K562 (cell line): ENCODE data around the gene ZKSCAN3. TPM values are rescaled to one million over a fixed set of nuclear protein-coding genes. Genes with fewer than 3 reads are reported as not detected.

Source experiments
- REST ChIP-seq, 2 experiments: fragments of 450-650 bp; formaldehyde crosslinking in 1 of 2; IDR thresholded peaks; 2 replicates each; pipeline versions ENCODE4 v1.4.0 to v1.6.1; 2014 to 2020; ENCODE audit warnings: mild to moderate bottlenecking in 2 of 2, borderline replicate concordance in 1 of 2, low read depth in 1 of 2
- SMC3 ChIP-seq: conservative IDR thresholded peaks from 2 replicates; pipeline ENCODE4 v1.6.1; 2011; ENCODE audit warnings: low read depth, low read length, improper control_type of control experiment; ENCODE audit not compliant: insufficient read depth
- THAP12 ChIP-seq: fragments of 250-450 bp; sonication (Bioruptor Pico); IDR thresholded peaks from 2 replicates; pipeline ENCODE4 v1.9.0; 2021; ENCODE audit warnings: mild to moderate bottlenecking, inconsistent platforms
- ZBTB12 ChIP-seq: fragments of 250-450 bp; sonication (Bioruptor Pico); IDR thresholded peaks from 2 replicates; pipeline ENCODE4 v1.4.0; 2020
- ZNF175 ChIP-seq: fragments of 200-800 bp; sonication (Bioruptor generic); IDR thresholded peaks from 2 replicates; pipeline ENCODE4 v1.6.1; 2016; ENCODE audit warnings: low read depth, mild to moderate bottlenecking, missing genetic modification characterization, missing compliant biosample characterization
- ZNF518B ChIP-seq: fragments of 250-450 bp; sonication (Bioruptor Pico); IDR thresholded peaks from 2 replicates; pipeline ENCODE4 v1.5.0; 2021; ENCODE audit warnings: mild to moderate bottlenecking, moderate library complexity
- ZNF583 ChIP-seq: fragments of 250-450 bp; sonication (Bioruptor Pico); IDR thresholded peaks from 2 replicates; pipeline ENCODE4 v1.4.0; 2020
- polyA plus RNA-seq, 8 experiments: library from polyadenylated mRNA; depleted of rRNA in 4 of 8; stranded (reverse) in 5 of 8; unstranded in 3 of 8; fragments of >200 nt; fragmentation: Nextera tagmentation in 2 of 8; fragmentation: Illumina TruSeq in 1 of 8; extraction: Ambion mirVana in 2 of 8; extraction: Trizol in 1 of 8; gene quantifications; 2 replicates each; pipeline versions ENCODE4 v1.2.1 to v1.2.3, GENCODE V29; 2011 to 2014; ENCODE audit warnings: inconsistent platforms in 1 of 8, missing spikeins in 1 of 8
- total RNA-seq, 7 experiments: library from RNA; depleted of rRNA in 6 of 7; stranded (reverse); fragments of >200 nt in 6 of 7; fragmentation: Illumina TruSeq in 2 of 7; extraction: Trizol in 2 of 7; gene quantifications; 2 replicates each; pipeline versions ENCODE4 v1.2.1 to v1.2.3, GENCODE V29; 2011 to 2021; ENCODE audit warnings: low replicate concordance in 1 of 7

Gene ZKSCAN3
- total and polyA plus RNA-seq, 9 of the 15 experiments (the other 6 are each of a cell fraction or from before 2014, with no cell fraction given) = 3.0 to 12.4 (median 10.2) TPM

- TF ChIP-seq ZBTB12 (CRISPR knock-in tag) (no peak), ZNF175 (CRISPR knock-in tag) (no peak), SMC3 (peak; percentile 28; the same call in 1 of the 2 replicates), ZNF583 (no peak), REST (IDR thresholded peaks at IDR 0.05; ENCODE audit: borderline replicate concordance) (peak; percentile 22; the same call in 1 of the 2 replicates), REST (CRISPR knock-in tag; IDR thresholded peaks at IDR 0.05; ENCODE audit: low read depth) (no peak), THAP12 (no peak), ZNF518B (CRISPR knock-in tag) (no peak)
These were observed 44.3 kb downstream of the ZKSCAN3 start (continued) for GRCh38 chr6:28393912-28394662.
